NCI-H128 (cell line): ENCODE data around the gene INPP5A.

Source experiments
- DNase-seq: peaks from one replicate; lab custom pipeline; 2025; ENCODE audit not compliant: unreplicated experiment; lab: John Stamatoyannopoulos, UW

Gene INPP5A

GRCh38 chr10:132642732-132643008 is 105.1 kb downstream of the INPP5A start:
- no peak for DNase-seq

DNA sequence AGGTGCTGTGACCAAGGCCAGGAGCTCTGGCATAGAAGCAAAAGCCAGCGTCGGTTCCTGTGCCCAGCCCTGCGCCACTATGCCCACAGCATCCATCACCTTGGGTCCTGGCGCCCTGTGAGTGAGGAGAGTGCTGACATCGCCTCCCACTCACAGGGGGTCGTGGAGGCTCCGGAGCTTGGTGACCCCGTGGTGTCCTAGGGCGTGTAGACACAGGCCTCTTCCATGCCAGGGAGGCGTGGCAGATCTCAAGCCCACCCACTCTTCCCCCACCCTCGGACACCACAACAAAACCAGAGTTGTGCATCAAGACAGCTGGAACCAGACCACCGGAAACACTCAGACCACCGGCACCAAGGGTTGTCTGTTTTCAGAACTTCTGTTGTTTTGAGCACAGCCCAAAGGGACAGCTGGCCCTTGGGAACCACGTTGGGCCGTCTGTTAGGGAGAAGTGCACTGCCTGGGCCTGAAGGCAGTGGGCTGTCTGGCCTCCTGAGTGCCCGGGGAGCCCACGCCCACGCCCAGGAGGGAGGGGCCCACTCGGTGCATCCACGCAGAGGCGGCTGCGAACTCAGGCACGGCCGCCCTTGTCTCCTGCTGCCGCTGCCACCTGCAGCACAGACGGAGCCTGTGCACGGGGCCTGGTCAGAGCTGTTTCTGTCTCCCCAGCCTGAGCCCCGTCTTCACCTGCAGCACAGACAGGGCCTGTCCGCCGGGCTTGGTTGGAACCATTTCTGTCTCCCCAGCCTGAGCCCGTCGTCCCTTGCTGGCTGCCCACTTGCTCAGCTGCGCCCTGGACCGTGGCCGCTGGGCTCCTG is 106.3 kb downstream of the INPP5A start:
- DNase-seq = no peak

- DNase-seq = no peak
Measured at GRCh38 chr10:132644527-132645246, 107.1 kb downstream of the INPP5A start.

GRCh38 chr10:132645247-132645530 is 107.6 kb downstream of the INPP5A start:
- no peak for DNase-seq

DNA sequence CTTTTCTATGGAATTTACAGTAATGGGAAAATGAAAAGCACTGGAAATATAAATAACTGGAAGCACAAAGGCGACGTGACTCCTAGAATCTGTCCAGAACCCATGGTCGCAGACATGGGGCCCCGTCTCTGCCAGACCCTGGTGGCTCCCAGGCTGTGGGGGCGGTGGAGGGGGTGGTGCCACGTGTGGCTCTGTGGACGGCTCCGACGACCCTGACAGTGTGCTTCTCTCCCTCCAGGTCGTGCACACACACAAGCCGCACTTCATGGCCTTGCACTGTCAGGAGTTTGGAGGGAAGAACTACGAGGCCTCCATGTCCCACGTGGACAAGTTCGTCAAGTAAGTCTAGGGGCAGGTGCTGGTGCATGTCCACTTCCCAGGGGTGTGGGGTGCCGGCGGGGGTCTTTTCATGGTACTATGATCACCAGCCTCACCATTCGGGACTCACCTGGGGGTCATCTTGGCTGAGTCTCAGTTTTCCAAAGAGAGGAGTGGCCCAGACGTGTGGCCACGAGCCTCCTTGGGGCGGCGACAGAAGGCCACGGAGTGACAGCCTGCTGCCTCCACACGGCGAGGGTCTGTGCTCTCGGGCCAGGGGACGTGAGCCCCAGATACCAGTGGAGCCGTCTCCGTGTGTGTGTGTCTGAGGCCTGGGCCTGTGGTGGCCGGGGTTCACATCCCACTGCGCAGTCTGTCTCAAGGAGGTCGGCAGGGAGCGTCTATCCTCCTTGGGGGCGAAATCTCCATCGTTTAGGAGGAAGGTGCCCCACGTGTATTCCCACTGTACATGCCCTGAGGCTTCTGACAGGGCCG is 108.2 kb downstream of the INPP5A start:
- no peak for DNase-seq

GRCh38 chr10:132646443-132647097 is 109.0 kb downstream of the INPP5A start:
- DNase-seq = no peak

DNA sequence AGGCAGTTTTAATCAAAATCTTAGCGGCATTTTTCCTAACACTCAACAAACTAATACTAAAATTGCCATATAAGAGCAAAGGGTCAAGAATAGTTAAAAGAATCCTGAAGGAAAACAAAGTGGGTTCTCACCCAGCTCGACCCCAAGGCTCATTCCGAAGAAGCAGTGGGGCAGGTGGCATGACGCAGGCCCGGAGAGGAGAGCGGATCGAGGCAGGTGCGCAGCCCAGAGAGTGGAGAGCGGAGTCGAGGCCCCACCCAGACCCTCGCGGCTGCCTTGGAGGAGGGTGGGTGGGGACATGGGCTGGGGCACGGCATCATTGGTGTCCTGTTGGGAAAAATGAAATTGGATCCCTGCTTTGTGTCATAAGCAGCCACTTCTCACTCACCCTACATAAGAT is 109.8 kb downstream of the INPP5A start:
- peak; percentile 27 for DNase-seq

DNA sequence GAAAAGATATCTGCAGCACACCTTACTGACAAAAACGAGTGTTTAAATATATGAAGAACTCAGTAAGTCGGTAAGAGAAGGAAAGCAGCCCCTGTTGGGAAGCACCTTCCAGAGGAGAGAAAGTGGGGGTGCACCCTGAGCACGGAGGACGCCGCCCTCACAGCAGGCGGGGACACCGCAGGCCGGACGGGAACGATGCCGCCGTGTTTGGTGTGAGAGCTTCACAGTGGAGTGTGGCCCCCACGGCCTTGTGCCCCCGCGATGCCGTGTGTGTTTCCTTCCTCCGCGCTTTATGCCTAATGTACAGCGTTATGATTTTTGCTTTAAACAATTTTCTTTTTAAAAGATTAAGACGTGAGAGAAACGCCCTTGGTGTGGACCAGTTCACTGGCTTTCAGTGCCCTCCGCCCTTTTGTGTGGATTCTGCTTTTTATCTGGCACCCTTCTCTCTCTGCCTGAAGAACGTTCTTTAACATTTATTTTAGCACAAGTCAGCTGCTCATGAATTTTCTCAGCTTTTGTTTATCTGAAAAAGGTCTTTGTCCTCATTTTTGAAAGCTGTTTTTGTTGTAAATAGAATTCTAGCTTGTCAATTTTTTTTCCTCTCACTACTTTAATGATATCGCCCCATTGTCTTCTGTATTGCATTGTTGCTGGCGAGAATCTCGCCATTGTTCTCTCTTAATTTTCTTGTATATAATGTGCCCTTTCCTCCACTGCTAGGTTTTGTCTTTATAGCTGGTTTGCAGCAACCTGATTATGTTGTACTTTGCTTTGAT is 110.7 kb downstream of the INPP5A start:
- no peak for DNase-seq

DNA sequence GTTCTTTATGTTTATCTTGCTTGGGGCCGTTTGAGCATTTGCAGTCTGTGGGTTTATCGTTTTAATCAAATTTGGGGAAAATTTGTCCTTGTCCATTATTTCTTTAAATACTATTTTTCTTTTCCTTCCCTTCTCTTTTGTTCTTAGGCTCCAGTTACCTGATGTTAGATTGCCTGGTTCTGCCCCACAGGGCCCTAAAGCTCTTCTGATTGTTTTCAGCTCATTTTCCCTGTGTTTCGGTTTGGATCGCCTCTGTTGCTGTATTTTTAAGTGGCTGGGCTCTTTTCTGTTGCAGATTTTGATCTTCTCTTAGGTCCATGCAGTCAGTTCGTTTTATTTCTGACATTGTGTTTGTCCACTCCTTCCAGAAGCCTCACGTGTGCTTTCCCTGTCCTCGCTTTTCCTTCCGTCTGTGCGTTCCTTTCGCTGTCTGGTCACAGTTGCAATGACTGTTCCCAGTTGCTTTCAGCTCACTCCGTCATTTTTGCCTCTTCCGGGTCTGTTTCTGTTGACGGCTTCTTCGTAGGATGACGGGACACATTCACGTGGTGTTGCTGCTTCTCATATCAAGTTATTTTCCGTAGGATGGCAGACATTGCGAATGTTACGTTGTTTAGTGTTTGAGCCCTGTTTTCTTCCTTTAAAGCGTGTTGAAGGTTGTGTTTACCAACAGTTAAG is 111.4 kb downstream of the INPP5A start:
- no peak for DNase-seq

DNA sequence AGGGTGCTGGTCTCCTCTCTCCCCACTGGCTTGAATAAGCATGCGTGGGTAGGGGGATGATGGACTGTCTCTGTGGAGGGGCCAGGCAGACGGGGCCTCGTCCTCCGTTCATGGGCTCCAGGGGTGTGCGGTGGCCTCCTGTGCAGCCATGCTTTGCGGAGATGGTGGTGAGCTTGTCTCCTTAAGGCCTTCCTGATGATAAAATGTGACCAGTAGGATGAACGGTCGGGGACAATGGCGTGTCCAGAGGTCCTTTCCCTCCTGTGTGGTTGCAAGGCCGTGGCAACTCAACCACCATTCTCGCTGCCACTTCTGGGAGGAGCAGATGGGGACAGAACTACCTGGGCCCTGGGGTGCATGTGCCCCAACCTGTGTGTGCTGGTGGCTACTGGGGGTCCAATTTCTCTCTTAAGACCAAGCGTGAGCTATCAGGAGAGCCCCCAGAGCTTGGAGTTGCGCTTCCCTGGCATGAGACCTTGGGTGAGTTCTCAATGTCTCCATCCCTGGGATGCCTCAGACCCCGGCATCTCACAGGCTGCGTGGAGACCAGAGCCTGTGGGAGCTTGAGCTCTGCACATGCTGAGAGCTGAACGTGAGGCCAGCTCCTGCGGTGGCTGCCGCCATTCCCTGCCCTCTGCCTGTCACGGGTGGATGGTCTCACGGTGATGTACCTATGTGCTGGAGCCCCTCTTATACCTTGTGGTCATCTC is 112.2 kb downstream of the INPP5A start:
- DNase-seq = no peak

- DNase-seq = no peak
Measured at GRCh38 chr10:132650611-132651250, 113.1 kb downstream of the INPP5A start.

DNA sequence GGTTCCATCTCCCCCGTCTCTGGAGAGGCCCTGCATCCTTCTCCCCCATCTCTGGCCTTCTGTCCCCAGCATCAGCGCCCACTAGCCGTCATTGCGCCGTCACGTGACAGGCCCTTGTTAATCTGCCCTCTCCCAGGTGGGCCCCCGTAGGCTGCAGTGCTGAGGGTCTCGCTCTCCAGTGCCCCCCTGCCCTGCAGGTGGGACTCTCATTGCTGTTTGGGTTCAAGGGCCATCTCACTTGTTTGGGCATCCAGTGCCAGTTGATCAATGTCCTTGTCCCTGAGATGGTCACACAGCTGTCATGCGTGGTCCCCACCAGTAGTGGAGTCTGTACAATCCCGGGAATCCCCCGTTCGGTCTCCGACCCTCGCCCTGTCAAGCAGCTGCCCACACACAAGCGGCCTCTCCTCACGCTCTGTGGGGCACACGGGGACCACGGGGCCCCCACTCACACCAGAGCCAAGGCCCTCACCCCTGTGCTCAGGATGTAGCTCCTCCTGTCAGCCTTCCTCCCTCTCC is 114.0 kb downstream of the INPP5A start:
- DNase-seq = no peak

DNA sequence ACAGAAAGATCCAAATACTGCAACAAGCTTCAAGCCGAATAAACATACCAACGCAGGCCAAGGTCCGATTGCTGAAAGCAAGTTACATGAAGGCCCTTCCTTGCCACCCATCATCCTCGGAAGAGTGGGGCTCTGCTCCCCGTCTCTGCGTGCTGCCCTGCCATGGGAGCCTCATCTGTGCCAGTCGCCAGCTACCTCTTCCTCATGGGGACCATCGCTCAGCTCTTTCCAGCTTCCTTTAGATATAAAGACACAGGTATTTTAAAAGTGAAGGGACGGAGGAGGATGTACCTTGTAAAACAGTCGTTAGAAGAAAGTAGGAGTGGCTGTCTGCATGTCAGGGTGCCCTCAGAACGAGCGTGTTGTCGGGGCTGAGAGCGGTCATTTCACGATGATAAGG is 114.9 kb downstream of the INPP5A start:
- no peak for DNase-seq

DNA sequence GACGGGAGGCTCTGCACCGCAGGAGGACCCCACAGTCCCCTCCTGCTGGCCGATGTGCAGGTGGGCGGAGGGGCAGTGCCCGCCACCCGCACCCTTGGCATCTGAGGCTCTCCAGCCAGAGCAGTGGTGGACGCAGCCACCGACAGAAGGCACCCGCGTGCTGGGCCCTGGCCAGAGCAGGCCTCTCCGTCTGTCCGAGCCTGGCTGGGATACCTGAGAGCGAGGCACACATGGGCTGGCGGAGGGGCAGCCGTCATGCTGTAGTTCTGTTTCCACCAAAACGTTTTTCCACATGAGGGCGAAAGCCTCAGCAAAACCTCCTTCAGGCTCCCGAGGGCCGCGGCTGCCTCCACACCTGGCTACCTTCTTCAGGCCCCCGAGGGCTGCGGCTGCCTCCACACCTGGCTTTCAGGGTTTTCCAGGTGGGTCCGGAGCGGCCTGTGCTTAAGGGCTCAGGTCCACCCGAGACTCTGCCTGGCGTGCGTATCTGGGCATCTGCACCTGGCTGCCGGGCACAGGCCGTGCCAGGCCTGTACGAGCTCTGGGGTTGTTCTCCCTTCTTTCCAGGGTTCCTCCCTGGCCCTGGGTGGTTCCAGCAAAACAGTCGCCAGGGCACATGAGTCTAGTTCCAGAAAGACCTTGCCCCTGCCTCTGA is 115.5 kb downstream of the INPP5A start:
- DNase-seq = no peak

- DNase-seq = no peak
Measured at GRCh38 chr10:132653721-132654120, 116.1 kb downstream of the INPP5A start.

- DNase-seq = no peak
Measured at GRCh38 chr10:132654121-132654571, 116.6 kb downstream of the INPP5A start.

DNA sequence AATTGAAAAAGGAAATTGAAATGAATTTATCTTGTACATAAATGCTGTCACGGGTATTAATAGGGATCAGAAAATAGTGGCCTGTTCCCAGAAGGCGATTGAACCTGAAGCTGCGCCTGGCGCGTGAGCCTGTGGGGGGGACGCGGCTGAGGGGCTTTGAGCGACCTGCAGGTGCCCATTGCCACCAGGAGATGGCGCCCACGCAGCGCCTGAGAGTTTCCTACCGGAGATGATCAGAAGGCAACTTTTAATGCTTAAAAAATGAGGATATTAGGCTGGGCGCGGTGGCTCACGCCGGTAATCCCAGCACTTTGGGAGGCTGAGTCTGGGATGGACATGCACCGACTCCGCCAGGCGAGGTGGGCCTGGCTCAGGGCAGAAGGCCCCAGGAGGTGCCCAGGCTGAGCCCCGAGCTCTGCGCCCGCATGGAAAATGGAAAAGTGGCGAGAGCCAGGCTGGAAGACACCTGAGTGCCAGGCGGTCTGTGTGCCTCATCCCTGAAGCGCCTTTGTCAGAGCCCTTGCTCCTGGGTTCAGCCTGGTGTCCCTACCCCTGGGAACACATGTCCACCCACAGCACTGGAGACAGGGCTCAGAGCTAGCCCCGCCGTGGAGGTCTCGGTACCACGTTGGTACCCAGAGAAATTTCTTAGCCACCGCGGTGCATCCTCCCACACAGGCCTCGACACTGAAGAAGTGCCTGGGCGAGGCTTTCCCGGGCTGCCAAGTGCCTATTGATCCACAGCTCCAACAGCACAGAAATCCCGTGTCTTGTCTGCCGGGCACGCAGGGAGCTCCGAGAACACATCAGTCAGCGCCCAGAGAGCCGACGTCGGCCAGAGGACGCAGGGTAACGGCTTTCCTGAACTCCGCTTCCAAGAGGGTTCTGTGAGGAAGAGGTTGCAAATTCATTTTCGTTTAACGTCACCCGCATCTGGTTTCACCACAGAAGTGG is 117.4 kb downstream of the INPP5A start:
- peak; percentile 20 for DNase-seq
